MM.1S (cell line): ENCODE results near the gene CEP250.

ENCODE experiments used
- CTCF ChIP-seq: fragments of 300-600 bp; sonication (generic); IDR thresholded peaks from 2 replicates; pipeline ENCODE4 v1.5.1; 2016; ENCODE audit warnings: antibody characterized with exemption, low read length, mixed read lengths
- EZH2 ChIP-seq: fragments of 300-600 bp; sonication (generic); optimal IDR thresholded peaks from 2 replicates; pipeline ENCODE3; 2017; ENCODE audit warnings: low read depth, mild to moderate bottlenecking, antibody characterized with exemption, low read length, mixed read lengths
- EZH2phosphoT487 ChIP-seq: fragments of 300-600 bp; sonication (generic); IDR thresholded peaks from 2 replicates; pipeline ENCODE4 v1.6.1; 2018; ENCODE audit warnings: antibody characterized with exemption, low read length

- no peak for TF ChIP-seq CTCF
- TF ChIP-seq EZH2, result no peak
- TF ChIP-seq EZH2phosphoT487, result no peak
These were observed 44.8 kb upstream of the CEP250 start for GRCh38 chr20:35410613-35411012.
